Loucy (cell line): ENCODE data around the gene ADM2.

Source experiments
- H2AFZ ChIP-seq: fragments of 200-600 bp; sonication (generic); 2 replicates; pipeline ENCODE4 v1.6.0; 2016; ENCODE audit warnings: antibody characterized with exemption, mild to moderate bottlenecking, low read length, moderate library complexity
- H3F3A ChIP-seq: fragments of 200-600 bp; 2 replicates; pipeline ENCODE4 v1.6.0; 2016; ENCODE audit warnings: antibody characterized with exemption, low read depth, mild to moderate bottlenecking
- H3K27me3 ChIP-seq: fragments of 200-600 bp; sonication (generic); 2 replicates; pipeline ENCODE4 v1.6.1; 2014; ENCODE audit warnings: low read length, mild to moderate bottlenecking; ENCODE audit not compliant: insufficient read depth, poor library complexity, severe bottlenecking
- H3K36me3 ChIP-seq: fragments of 200-600 bp; sonication (generic); 2 replicates; pipeline ENCODE4 v1.6.1; 2016; ENCODE audit warnings: low read length; ENCODE audit not compliant: insufficient read depth
- H3K4me1 ChIP-seq: fragments of 200-600 bp; sonication (generic); 2 replicates; pipeline ENCODE4 v1.5.1; 2014; ENCODE audit warnings: low read length, mild to moderate bottlenecking; ENCODE audit not compliant: insufficient read depth, poor library complexity, severe bottlenecking
- H3K4me2 ChIP-seq: fragments of 200-600 bp; sonication (generic); 2 replicates; pipeline ENCODE4 v1.6.0; 2014; ENCODE audit warnings: antibody characterized with exemption, low read length, low read depth, mild to moderate bottlenecking; ENCODE audit not compliant: poor library complexity, severe bottlenecking
- H3K4me3 ChIP-seq: fragments of 200-600 bp; sonication (generic); 2 replicates; pipeline ENCODE4 v1.5.1; 2014; ENCODE audit warnings: low read length, mild to moderate bottlenecking, mixed read lengths; ENCODE audit not compliant: poor library complexity, severe bottlenecking
- H3K79me2 ChIP-seq: fragments of 200-600 bp; sonication (generic); 2 replicates; pipeline ENCODE4 v1.6.1; 2014; ENCODE audit warnings: low read length; ENCODE audit not compliant: insufficient read depth
- H3K9ac ChIP-seq: fragments of 200-600 bp; sonication (generic); 2 replicates; pipeline ENCODE4 v1.6.0; 2014; ENCODE audit warnings: mild to moderate bottlenecking, low read depth, low read length, moderate library complexity; ENCODE audit not compliant: poor library complexity, severe bottlenecking
- H3K9me2 ChIP-seq: fragments of 200-600 bp; sonication (generic); replicated peaks from 2 replicates; pipeline ENCODE4 v1.6.1; 2016; ENCODE audit warnings: low read depth, low read length, mixed read lengths
- H3K9me3 ChIP-seq: fragments of 200-600 bp; sonication (generic); 2 replicates; pipeline ENCODE4 v1.6.1; 2014; ENCODE audit warnings: mild to moderate bottlenecking, antibody characterized with exemption, low read length, low read depth; ENCODE audit not compliant: insufficient read depth
- H4K20me1 ChIP-seq: fragments of 200-600 bp; sonication (generic); 2 replicates; pipeline ENCODE4 v1.6.0; 2014; ENCODE audit warnings: antibody characterized with exemption, low read length, mild to moderate bottlenecking; ENCODE audit not compliant: insufficient read depth, poor library complexity, severe bottlenecking
- CTCF ChIP-seq: fragments of 200-600 bp; sonication (generic); conservative IDR thresholded peaks from 2 replicates; pipeline ENCODE4 v1.5.1; 2014; ENCODE audit warnings: mild to moderate bottlenecking, antibody characterized with exemption, low read length
- EZH2phosphoT487 ChIP-seq: fragments of 200-600 bp; IDR thresholded peaks from 2 replicates; pipeline ENCODE4 v1.6.1; 2018; ENCODE audit warnings: antibody characterized with exemption, mild to moderate bottlenecking, moderate library complexity, borderline replicate concordance

The ADM2 gene

GRCh38 chr22:50441428-50441993 is 39.8 kb upstream of the ADM2 start:
- no peaks in the 10 kb centered on the region for H3K79me2 ChIP-seq
- no peaks in the 10 kb centered on the region for H3K27me3 ChIP-seq
- H3K4me1 ChIP-seq: peaks cover 8% of the 10 kb centered on the region
- no peaks in the 10 kb centered on the region for H3K9me2 ChIP-seq
- no peaks in the 10 kb centered on the region for H4K20me1 ChIP-seq
- H3K36me3 ChIP-seq: peaks cover 39% of the 10 kb centered on the region; the same call in 1 of the 2 replicates
- TF ChIP-seq EZH2phosphoT487 (no peak), CTCF (no peak)
- no peak overlapping the region for H2AFZ ChIP-seq
- H3K9ac ChIP-seq: no peak overlapping the region
- H3K9me3 ChIP-seq: no peaks in the 10 kb centered on the region
- H3K4me2 ChIP-seq: no peak overlapping the region
- H3K4me3 ChIP-seq: no peak overlapping the region
- H3F3A ChIP-seq: no peaks in the 10 kb centered on the region

- H3F3A ChIP-seq: no peaks in the 10 kb centered on the region
- TF ChIP-seq CTCF (no peak), EZH2phosphoT487 (no peak)
- H3K4me2 ChIP-seq: no peak overlapping the region
- no peaks in the 10 kb centered on the region for H4K20me1 ChIP-seq
- H2AFZ ChIP-seq: no peak overlapping the region
- peaks cover 8% of the 10 kb centered on the region for H3K4me1 ChIP-seq
- peaks cover 46% of the 10 kb centered on the region; the same call in 1 of the 2 replicates for H3K36me3 ChIP-seq
- no peaks in the 10 kb centered on the region for H3K27me3 ChIP-seq
- no peaks in the 10 kb centered on the region for H3K9me2 ChIP-seq
- H3K9ac ChIP-seq: no peak overlapping the region
- no peak overlapping the region for H3K4me3 ChIP-seq
- H3K79me2 ChIP-seq: no peaks in the 10 kb centered on the region
- H3K9me3 ChIP-seq: no peaks in the 10 kb centered on the region
Observed at GRCh38 chr22:50443197-50443596, 38.1 kb upstream of the ADM2 start.

- Histone ChIP-seq H3K27me3 (no peaks in the 10 kb centered on the region), H2AFZ (no peak overlapping the region), H3K9ac (no peak overlapping the region), H4K20me1 (no peaks in the 10 kb centered on the region), H3K4me2 (no peak overlapping the region), H3K79me2 (no peaks in the 10 kb centered on the region), H3K9me2 (no peaks in the 10 kb centered on the region), H3F3A (no peaks in the 10 kb centered on the region), H3K4me1 (peaks cover 8% of the 10 kb centered on the region), H3K9me3 (no peaks in the 10 kb centered on the region), H3K4me3 (no peak overlapping the region), H3K36me3 (peaks cover 49% of the 10 kb centered on the region; the same call in 1 of the 2 replicates)
- TF ChIP-seq EZH2phosphoT487 (no peak), CTCF (no peak)
Observed at GRCh38 chr22:50443801-50444625, 37.3 kb upstream of the ADM2 start.
